WTC11 (cell line): Measurements from ENCODE around the gene FAM163A. TPM values are rescaled to one million over a fixed set of nuclear protein-coding genes. Genes with fewer than 3 reads are reported as not detected.

Source experiments
- ATAC-seq: fragments of 200-7000 bp; cut with Tn5 transposase; 2 replicates; pipeline ENCODE4 v1.10.0; 2021; ENCODE audit warnings: mild to moderate bottlenecking, moderate library complexity
- CTCF ChIA-PET: fragments of 300-600 bp; sonication (Branson Sonifier 250); formaldehyde crosslinking; loops from one replicate; lab custom pipeline; 2021; ENCODE audit warnings: antibody characterized with exemption; lab: Charles Lee
- POLR2A ChIA-PET: fragments of 350-600 bp; sonication (Branson Sonifier 250); formaldehyde crosslinking; loops from one replicate; lab custom pipeline; 2021; ENCODE audit warnings: antibody characterized with exemption; lab: Charles Lee
- DNase-seq: peaks from one replicate; pipeline ENCODE4 v3.0.0; 2021; ENCODE audit warnings: low spot score
- H3K27ac Mint-ChIP-seq: 2 replicates; pipeline ENCODE4 v1.8.0; 2021; ENCODE audit warnings: mixed read lengths
- H3K27me3 Mint-ChIP-seq: 2 replicates; pipeline ENCODE4 v1.8.0; 2021; ENCODE audit warnings: low read depth, mild to moderate bottlenecking, moderate library complexity, mixed read lengths
- H3K36me3 Mint-ChIP-seq: 2 replicates; pipeline ENCODE4 v1.8.0; 2021; ENCODE audit warnings: mixed read lengths
- H3K4me1 Mint-ChIP-seq: 2 replicates; pipeline ENCODE4 v1.8.0; 2022; ENCODE audit warnings: mixed read lengths
- H3K4me3 Mint-ChIP-seq: 2 replicates; pipeline ENCODE4 v1.8.0; 2021; ENCODE audit warnings: mild to moderate bottlenecking, moderate library complexity, mixed read lengths
- H3K9me3 Mint-ChIP-seq: 2 replicates; pipeline ENCODE4 v1.8.0; 2021; ENCODE audit warnings: mixed read lengths
- ESRRA ChIP-seq: sonication (generic); formaldehyde crosslinking; IDR thresholded peaks from 2 replicates; pipeline ENCODE4 v1.8.1; 2022; ENCODE audit warnings: mild to moderate bottlenecking, missing genetic modification reagents, borderline replicate concordance
- MYBL2 ChIP-seq: sonication (generic); formaldehyde crosslinking; IDR thresholded peaks from 2 replicates; pipeline ENCODE4 v1.8.1; 2023; ENCODE audit warnings: mild to moderate bottlenecking, moderate library complexity, missing genetic modification reagents
- OVOL2 ChIP-seq: fragments of 250-450 bp; sonication (Bioruptor Pico); IDR thresholded peaks from 2 replicates; pipeline ENCODE4 v1.9.0; 2021; ENCODE audit warnings: mild to moderate bottlenecking, borderline replicate concordance
- RORB ChIP-seq: fragments of 250-450 bp; sonication (Bioruptor Pico); IDR thresholded peaks from 2 replicates; pipeline ENCODE4 v1.9.0; 2021; ENCODE audit warnings: mild to moderate bottlenecking
- SMAD4 ChIP-seq: sonication (generic); formaldehyde crosslinking; IDR thresholded peaks from 2 replicates; pipeline ENCODE4 v1.8.0; 2022; ENCODE audit warnings: mild to moderate bottlenecking, missing genetic modification reagents
- TP53 ChIP-seq: sonication (generic); formaldehyde crosslinking; IDR thresholded peaks from 2 replicates; pipeline ENCODE4 v1.8.1; 2023; ENCODE audit warnings: mild to moderate bottlenecking, missing genetic modification reagents
- ZNF423 ChIP-seq: fragments of 250-450 bp; sonication (Bioruptor Pico); IDR thresholded peaks from 2 replicates; pipeline ENCODE4 v2.1.2; 2022; ENCODE audit warnings: mild to moderate bottlenecking, moderate library complexity
- total RNA-seq: library from RNA; stranded (reverse); gene quantifications from 3 replicates; pipeline ENCODE4 v1.2.3, GENCODE V29; 2021
- TF ChIP-seq, protein P1 (sequence below): sonication (generic); formaldehyde crosslinking; IDR thresholded peaks from 2 replicates; pipeline ENCODE4 v1.8.0; 2022; ENCODE audit warnings: mild to moderate bottlenecking, missing genetic modification reagents
- TF ChIP-seq, protein P2 (sequence below): sonication (generic); formaldehyde crosslinking; conservative IDR thresholded peaks from 2 replicates; pipeline ENCODE4 v1.8.1; 2022; ENCODE audit warnings: mild to moderate bottlenecking, missing genetic modification reagents
- TF ChIP-seq, protein P3 (sequence below): sonication (generic); formaldehyde crosslinking; IDR thresholded peaks from 2 replicates; pipeline ENCODE4 v1.8.1; 2023; ENCODE audit warnings: mild to moderate bottlenecking, missing genetic modification reagents
- TF ChIP-seq, protein P4 (sequence below): sonication (generic); formaldehyde crosslinking; conservative IDR thresholded peaks from 2 replicates; pipeline ENCODE4 v1.8.1; 2023; ENCODE audit warnings: mild to moderate bottlenecking, low read depth, missing genetic modification reagents, moderate library complexity
- TF ChIP-seq, protein P5 (sequence below): sonication (generic); formaldehyde crosslinking; IDR thresholded peaks from 2 replicates; pipeline ENCODE4 v1.8.0; 2022; ENCODE audit warnings: mild to moderate bottlenecking, missing genetic modification reagents
- TF ChIP-seq, protein P6 (sequence below): sonication (generic); formaldehyde crosslinking; IDR thresholded peaks from 2 replicates; pipeline ENCODE4 v1.8.0; 2023; ENCODE audit warnings: missing genetic modification reagents
- TF ChIP-seq, protein P7 (sequence below): fragments of 250-450 bp; sonication (Bioruptor Pico); IDR thresholded peaks from 2 replicates; pipeline ENCODE4 v1.9.0; 2021; ENCODE audit warnings: moderate library complexity, mild to moderate bottlenecking, inconsistent platforms, borderline replicate concordance
- TF ChIP-seq, protein P8 (sequence below): fragments of 250-450 bp; sonication (Bioruptor Pico); IDR thresholded peaks from 2 replicates; pipeline ENCODE4 v2.1.2; 2022; ENCODE audit warnings: mild to moderate bottlenecking, moderate library complexity
- TF ChIP-seq, protein P9 (sequence below): sonication (generic); formaldehyde crosslinking; IDR thresholded peaks from 2 replicates; pipeline ENCODE4 v1.8.1; 2023; ENCODE audit warnings: mild to moderate bottlenecking, missing genetic modification reagents, moderate library complexity

FAM163A gene
- total RNA-seq, 1 experiment from 2014 or later, result 0.07 TPM

DNA sequence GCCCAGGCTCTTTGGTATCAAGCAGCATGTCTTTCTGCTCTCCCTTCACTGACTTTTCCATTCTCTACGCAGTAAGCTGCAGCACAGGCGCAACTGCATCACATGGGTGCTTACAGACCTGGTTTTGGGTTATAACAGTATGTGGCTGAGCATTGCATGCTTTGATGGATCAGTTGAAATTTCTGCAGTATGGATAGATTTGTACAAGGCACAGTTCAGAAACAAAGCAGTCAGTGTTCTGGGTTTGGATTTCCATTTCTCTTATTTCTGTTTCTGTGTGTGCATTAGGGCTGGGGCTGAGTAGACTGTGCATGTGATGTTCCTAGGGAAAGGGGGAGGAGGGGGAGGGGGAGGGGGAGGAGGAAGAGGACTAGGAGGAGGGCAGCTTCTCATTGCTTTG, 4.5 kb downstream of the FAM163A start (continued):
- no peak for TF ChIP-seq ESRRA
- TF ChIP-seq, protein P1, sequence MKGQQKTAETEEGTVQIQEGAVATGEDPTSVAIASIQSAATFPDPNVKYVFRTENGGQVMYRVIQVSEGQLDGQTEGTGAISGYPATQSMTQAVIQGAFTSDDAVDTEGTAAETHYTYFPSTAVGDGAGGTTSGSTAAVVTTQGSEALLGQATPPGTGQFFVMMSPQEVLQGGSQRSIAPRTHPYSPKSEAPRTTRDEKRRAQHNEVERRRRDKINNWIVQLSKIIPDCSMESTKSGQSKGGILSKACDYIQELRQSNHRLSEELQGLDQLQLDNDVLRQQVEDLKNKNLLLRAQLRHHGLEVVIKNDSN (CRISPR knock-in tag), result no peak

DNA sequence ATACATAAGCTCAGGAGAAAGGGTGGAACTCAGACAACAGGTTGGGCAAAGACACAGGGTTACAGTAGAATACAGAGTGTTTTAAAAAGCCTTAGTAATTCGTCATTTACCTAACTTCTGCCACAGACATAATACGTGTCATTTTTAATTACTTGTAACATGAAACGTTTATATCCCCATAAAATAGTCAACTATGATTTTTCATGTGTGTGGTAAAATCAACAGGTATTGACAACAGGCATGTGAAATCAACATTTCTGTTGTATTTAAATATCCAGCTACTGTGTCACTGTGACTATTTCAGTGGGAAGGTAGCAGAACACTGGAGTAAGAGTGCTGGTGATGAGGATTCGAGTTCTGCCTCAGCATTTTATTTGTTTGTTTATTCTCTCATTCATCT, 5.7 kb downstream of the FAM163A start:
- Mint-ChIP-seq H3K36me3 (no peaks in the 10 kb centered on the region), H3K27ac (no peak overlapping the region), H3K27me3 (peaks cover 48% of the 10 kb centered on the region), H3K4me1 (peaks cover 6% of the 10 kb centered on the region; the same call in 1 of the 2 replicates), H3K4me3 (no peak overlapping the region), H3K9me3 (peaks cover 16% of the 10 kb centered on the region)
- ChIA-PET POLR2A (no interaction called here), CTCF (interaction anchor here (2.2 to 2.9 kb wide), 2 partner anchors 61 to 66 kb away, joined by 11 to 13 read pairs; no protein-coding TSS in a partner anchor)
- DNase-seq (no peak), ATAC-seq (no peak)
- TF ChIP-seq TP53 (CRISPR knock-in tag) (no peak), RORB (CRISPR knock-in tag) (no peak), MYBL2 (CRISPR knock-in tag) (no peak), OVOL2 (CRISPR knock-in tag) (no peak)
- TF ChIP-seq, protein P2, sequence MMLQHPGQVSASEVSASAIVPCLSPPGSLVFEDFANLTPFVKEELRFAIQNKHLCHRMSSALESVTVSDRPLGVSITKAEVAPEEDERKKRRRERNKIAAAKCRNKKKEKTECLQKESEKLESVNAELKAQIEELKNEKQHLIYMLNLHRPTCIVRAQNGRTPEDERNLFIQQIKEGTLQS (CRISPR knock-in tag), result no peak
- TF ChIP-seq, protein P3, sequence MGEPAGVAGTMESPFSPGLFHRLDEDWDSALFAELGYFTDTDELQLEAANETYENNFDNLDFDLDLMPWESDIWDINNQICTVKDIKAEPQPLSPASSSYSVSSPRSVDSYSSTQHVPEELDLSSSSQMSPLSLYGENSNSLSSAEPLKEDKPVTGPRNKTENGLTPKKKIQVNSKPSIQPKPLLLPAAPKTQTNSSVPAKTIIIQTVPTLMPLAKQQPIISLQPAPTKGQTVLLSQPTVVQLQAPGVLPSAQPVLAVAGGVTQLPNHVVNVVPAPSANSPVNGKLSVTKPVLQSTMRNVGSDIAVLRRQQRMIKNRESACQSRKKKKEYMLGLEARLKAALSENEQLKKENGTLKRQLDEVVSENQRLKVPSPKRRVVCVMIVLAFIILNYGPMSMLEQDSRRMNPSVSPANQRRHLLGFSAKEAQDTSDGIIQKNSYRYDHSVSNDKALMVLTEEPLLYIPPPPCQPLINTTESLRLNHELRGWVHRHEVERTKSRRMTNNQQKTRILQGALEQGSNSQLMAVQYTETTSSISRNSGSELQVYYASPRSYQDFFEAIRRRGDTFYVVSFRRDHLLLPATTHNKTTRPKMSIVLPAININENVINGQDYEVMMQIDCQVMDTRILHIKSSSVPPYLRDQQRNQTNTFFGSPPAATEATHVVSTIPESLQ (CRISPR knock-in tag), result no peak
- TF ChIP-seq, protein P4, sequence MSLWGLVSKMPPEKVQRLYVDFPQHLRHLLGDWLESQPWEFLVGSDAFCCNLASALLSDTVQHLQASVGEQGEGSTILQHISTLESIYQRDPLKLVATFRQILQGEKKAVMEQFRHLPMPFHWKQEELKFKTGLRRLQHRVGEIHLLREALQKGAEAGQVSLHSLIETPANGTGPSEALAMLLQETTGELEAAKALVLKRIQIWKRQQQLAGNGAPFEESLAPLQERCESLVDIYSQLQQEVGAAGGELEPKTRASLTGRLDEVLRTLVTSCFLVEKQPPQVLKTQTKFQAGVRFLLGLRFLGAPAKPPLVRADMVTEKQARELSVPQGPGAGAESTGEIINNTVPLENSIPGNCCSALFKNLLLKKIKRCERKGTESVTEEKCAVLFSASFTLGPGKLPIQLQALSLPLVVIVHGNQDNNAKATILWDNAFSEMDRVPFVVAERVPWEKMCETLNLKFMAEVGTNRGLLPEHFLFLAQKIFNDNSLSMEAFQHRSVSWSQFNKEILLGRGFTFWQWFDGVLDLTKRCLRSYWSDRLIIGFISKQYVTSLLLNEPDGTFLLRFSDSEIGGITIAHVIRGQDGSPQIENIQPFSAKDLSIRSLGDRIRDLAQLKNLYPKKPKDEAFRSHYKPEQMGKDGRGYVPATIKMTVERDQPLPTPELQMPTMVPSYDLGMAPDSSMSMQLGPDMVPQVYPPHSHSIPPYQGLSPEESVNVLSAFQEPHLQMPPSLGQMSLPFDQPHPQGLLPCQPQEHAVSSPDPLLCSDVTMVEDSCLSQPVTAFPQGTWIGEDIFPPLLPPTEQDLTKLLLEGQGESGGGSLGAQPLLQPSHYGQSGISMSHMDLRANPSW (CRISPR knock-in tag), result no peak
- TF ChIP-seq, protein P5, sequence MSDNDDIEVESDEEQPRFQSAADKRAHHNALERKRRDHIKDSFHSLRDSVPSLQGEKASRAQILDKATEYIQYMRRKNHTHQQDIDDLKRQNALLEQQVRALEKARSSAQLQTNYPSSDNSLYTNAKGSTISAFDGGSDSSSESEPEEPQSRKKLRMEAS (CRISPR knock-in tag), result no peak
- TF ChIP-seq, protein P6, sequence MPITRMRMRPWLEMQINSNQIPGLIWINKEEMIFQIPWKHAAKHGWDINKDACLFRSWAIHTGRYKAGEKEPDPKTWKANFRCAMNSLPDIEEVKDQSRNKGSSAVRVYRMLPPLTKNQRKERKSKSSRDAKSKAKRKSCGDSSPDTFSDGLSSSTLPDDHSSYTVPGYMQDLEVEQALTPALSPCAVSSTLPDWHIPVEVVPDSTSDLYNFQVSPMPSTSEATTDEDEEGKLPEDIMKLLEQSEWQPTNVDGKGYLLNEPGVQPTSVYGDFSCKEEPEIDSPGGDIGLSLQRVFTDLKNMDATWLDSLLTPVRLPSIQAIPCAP (CRISPR knock-in tag), result no peak
- TF ChIP-seq, protein P7, sequence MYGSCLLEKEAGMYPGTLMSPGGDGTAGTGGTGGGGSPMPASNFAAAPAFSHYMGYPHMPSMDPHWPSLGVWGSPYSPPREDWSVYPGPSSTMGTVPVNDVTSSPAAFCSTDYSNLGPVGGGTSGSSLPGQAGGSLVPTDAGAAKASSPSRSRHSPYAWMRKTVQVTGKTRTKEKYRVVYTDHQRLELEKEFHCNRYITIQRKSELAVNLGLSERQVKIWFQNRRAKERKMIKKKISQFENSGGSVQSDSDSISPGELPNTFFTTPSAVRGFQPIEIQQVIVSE (CRISPR knock-in tag), result no peak
- TF ChIP-seq, protein P8, sequence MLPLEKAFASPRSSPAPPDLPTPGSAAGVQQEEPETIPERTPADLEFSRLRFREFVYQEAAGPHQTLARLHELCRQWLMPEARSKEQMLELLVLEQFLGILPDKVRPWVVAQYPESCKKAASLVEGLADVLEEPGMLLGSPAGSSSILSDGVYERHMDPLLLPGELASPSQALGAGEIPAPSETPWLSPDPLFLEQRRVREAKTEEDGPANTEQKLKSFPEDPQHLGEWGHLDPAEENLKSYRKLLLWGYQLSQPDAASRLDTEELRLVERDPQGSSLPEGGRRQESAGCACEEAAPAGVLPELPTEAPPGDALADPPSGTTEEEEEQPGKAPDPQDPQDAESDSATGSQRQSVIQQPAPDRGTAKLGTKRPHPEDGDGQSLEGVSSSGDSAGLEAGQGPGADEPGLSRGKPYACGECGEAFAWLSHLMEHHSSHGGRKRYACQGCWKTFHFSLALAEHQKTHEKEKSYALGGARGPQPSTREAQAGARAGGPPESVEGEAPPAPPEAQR, result no peak

DNA sequence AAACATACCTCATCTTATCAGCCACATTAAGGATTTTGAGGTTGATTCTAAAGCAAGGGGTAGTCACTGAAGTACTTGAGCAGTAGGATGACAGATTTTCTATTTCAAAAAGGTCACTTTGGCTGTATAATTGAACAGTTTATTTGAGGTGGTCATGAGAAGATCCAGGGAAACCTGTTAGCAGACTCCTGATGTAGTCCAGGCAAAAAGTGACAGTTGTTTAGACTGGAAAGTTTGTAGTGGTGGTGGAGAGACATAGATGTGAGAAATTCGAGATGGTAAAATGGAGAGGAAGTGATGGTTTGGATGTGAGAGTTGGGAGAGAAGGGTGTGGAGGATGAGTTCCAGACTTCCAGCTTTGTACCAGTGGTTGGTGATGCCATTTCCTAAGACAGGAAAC, 7.5 kb downstream of the FAM163A start:
- Mint-ChIP-seq H3K4me3 (no peak overlapping the region), H3K36me3 (no peaks in the 10 kb centered on the region), H3K9me3 (peaks cover 16% of the 10 kb centered on the region), H3K27ac (no peak overlapping the region), H3K4me1 (no peaks in the 10 kb centered on the region), H3K27me3 (peaks cover 29% of the 10 kb centered on the region)
- ATAC-seq, result no peak
- no peak for DNase-seq
- POLR2A ChIA-PET, result no interaction called here
- no peak for TF ChIP-seq ZNF423 (CRISPR knock-in tag)
- TF ChIP-seq, protein P9, sequence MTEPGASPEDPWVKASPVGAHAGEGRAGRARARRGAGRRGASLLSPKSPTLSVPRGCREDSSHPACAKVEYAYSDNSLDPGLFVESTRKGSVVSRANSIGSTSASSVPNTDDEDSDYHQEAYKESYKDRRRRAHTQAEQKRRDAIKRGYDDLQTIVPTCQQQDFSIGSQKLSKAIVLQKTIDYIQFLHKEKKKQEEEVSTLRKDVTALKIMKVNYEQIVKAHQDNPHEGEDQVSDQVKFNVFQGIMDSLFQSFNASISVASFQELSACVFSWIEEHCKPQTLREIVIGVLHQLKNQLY (CRISPR knock-in tag), result no peak
- TF ChIP-seq SMAD4 (CRISPR knock-in tag), result no peak
- CTCF ChIA-PET, result interaction anchor here (1.0 to 2.9 kb wide), 2 partner anchors 59 to 64 kb away, joined by 3 to 11 read pairs; no protein-coding TSS in a partner anchor
